ENCODE measurements around the gene SERPINA5.
A peak's percentile ranks its signal among the peaks of the same experiment; 100 is the strongest.

Gene SERPINA5

GRCh38 chr14:94581127-94581999 lies at the start of gene SERPINA5:
Gene SERPINA5 (plus strand): TSS chr14:94581426. CDS start chr14:94587363, 5,937 bp downstream.
- DNase-seq: peak; percentile 36

- DNase-seq: peak; percentile 23
Measured at GRCh38 chr14:94532447-94532846, 48.8 kb upstream of the SERPINA5 start.

DNA sequence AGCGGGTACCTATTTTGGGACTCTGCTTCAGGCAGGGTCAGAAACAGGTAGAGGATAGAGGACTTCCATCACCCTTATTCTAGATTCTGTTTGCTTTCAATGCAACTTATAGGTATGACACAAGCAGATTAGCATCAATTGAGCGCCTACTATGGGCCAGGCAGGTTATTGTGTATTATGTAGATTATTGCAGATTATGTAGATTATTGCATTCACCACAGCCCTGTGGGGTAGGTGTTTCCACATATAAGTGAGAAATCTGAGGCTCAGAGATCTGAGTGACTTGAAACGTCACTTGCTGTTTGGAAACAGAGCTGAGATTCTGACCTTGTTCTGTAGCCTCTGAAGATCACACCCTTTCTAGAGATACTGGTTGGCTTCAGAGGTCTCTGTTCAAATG lies 45.7 kb upstream of the SERPINA5 start:
- DNase-seq: no peak

- no peak for DNase-seq
Measured at GRCh38 chr14:94536836-94537235, 44.4 kb upstream of the SERPINA5 start.

- DNase-seq: no peak
Measured at GRCh38 chr14:94538070-94538740, 43.0 kb upstream of the SERPINA5 start.

DNA sequence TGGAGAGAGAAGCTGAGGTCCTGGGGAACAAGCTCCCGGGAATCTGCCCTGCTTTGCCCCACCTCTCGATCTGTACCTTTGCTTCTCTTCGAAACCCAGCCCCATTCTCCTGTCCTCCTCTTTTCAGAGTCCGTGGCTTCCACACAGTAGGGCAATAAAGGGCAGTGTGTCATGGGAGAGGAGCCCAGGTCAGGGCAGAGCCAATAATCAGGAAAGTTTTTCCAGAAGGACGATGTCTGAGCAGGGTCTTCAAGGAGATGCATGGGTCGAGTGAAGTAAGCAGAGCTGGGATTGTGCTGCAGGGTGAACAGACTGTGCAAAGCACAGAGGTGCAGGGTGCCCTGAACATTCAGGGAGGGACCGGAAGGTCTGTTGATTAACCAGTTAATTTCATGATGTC lies 42.0 kb upstream of the SERPINA5 start:
- no peak for DNase-seq

DNA sequence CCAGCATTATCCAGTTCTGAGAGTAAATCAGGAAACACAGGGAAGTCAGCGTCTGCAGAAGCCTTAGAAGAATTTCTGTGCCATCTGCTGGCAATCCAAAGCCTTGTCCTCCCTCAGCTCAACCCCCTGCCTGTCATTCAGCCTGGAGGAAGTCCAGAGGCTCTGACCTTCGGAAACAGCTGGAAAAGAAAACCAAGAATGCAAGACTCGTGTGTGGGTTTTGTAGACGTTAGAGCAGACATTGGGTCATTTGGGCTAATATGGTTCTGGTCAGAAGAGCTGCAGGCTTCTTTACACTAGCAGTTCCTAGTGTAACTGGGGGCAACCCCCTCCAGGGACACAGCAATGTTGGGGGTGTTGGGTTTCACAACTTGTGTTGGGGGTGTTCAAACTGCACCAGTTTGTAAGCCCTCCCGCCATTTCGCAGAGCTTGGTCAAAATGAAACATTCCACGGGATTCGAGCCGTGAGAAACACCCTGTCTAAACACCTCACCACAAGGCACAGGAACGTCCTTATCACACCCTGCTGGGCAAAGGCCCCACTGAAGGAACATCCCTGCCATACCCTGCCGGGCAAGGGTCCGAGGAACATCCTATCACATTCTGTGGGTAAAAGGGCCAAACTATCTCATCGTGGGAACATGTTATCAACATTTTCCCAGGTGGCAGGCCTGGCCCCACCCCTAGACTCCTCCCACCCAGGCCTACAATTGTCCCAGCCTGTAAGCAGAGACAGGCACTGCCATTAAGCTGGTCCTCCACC lies 41.0 kb upstream of the SERPINA5 start:
- no peak for DNase-seq

DNA sequence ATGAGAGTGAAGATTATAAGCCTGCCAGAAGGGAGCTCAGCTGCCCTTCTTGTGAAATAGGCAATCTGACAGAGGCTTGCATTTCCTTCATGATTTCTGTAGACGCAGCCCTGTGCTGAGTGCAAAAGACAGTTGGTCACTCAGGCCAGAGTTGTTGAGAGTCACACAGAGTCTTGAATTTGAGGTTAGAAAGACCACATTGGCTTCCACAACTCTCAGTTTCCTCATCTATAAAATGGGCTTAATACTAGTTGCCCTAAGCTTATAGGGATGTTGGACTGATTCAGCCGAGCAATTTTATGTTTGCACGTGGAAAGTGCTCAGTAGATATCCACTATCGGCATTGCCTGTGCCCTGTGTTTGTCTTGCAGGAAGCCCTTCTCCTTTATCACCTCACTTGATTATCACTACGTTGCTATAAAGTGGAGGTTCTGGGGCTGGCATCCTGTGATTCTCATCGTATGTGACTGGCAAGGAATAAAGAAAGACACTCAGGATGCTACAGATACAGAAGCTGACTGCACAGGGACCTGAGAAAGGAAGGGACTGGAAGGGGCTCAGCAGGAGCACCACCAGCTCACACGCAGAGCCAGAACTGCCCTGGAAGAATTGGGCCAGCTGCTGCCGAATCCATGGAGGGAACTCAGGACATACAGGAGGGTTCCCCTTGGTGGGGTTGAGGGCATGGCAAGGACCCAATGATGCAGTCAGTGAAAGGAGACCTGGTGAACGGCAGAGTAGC lies 39.8 kb upstream of the SERPINA5 start:
- no peak for DNase-seq

GRCh38 chr14:94542111-94542810 lies 39.0 kb upstream of the SERPINA5 start:
- DNase-seq: no peak

GRCh38 chr14:94542811-94543440 lies 38.3 kb upstream of the SERPINA5 start:
- DNase-seq: no peak

DNA sequence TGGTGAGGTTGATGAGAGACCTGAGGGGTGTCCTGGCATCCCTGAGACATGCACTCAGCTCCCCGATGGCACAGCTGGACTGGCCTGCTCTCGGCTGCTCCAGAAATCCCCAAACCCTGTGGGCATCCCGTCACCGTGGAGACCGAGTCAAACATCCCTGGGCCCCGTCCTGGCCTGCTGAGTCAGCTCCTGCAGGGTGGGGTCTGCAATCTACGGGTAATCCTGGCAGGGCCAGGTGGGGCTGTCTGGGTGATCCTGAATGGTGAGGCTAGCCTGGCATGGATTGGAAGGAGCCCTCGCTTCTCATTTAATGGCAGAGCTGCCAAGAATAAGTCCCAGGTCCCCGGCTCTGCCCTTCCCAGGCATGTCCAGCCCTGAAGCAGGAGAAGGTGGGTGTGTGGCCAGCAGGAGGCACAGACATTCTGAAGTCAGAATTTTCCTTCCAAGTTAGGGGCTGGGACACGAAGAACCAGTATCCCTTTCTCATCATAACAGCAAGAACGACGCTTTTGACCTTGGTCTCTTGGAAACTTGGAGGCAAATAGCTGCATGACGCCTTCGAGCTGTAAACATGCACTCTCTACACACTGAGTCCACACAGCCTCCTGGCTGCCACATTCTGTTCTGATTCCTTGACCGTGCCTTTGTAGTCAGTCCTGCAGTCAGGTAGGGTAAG lies 37.6 kb upstream of the SERPINA5 start:
- no peak for DNase-seq

DNA sequence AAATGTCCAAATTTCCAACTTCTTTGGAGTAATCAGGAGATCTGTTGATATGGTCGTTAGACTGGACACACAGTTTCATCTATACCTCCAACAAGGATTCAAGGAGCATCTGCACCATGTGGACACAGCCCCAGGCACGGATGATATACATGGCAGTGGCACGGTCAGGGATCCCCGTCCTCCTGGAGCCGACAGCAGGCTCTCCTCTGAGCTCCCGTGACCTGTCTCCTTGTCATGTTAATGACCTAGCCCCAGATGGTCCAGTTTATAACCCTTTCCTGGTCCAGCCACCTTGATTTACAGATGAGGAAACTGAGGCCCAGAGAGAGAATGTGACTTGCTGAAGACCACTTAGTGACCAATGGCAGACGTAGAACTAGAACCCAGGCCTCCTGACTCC lies 36.5 kb upstream of the SERPINA5 start:
- no peak for DNase-seq

GRCh38 chr14:94545131-94545841 lies 35.9 kb upstream of the SERPINA5 start:
- DNase-seq: peak; percentile 37

DNA sequence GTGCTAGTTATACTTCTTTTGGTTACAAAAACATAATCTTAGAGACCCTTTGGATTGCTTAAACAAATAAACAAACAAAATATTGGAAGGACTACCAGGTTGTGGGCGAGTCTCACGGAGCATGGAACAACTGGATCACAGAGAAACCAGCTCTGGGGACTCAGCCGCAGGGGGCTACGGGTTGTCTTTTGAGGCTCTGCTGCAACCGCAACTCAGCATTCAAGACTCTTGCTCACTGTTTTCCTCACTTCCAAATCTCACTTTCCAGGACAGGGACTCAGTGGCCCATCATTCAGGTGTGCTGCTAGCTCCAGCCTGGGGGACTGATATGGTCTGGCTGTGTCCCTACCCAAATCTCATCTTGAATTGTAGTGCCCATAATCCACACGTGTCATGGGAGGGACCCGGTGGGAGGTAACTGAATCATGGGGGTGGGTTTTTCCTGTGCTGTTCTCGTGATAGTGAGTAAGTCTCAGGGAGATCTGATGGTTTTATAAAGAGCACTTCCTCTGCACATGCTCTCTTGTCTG lies 34.0 kb upstream of the SERPINA5 start:
- no peak for DNase-seq

DNA sequence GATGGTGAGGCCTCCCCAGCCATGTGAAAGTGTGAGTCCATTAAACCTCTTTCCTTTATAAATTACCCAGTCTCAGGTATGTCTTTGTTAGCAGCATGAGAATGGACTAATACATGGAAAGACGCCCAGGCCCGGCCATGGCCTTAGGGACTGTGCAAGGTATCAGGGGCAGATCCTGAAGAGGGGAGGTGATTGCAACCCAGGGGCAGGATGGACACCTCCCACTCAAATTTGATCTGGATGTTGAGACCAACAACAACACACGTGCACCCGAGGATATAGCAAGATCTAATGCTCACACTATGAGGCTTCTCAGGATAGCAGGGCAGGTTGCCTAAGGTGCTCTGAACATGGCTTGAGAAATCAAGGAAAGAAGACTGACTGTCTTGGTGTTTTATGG lies 33.5 kb upstream of the SERPINA5 start:
- no peak for DNase-seq

DNA sequence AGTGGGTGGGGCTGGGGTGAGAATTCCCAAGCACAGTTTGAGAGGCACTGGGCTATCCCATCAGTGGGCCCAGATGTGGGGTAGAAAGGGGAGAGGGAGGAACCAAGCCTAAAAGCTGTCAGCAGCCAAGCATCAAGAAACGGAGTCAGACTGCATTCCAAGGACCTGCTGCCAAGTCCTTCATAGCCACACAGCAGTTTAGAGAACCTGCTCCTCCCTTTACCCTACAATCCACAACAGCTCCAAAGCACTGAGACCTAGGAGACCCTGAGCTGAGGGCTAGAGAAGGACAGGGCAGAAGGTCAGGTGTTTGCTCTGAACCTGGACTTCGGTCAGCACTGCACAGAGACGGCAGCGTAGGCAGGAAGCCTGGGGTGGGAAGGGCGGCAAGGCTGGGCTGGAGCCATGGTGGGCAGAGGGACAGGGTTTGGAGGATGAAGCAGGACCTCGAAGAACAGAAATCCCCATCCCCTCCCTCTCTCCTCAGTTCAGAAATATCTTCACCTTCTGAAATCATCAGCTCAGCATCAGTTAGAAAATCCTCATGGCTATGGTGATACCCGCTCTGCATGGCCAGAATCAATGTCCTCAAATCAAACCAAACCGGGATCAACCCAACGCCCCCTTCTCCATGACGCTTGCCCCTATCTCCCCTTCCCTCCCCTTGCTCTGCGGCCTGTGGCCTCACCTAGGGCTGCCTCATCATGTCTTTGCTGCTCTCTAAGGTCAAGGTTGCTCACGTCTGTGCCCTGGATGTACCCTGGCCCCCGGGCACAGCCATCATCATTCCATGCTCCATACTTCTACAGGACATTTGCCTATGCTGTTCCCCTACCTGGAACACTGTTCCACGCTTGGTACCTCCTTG lies 32.9 kb upstream of the SERPINA5 start:
- no peak for DNase-seq

DNA sequence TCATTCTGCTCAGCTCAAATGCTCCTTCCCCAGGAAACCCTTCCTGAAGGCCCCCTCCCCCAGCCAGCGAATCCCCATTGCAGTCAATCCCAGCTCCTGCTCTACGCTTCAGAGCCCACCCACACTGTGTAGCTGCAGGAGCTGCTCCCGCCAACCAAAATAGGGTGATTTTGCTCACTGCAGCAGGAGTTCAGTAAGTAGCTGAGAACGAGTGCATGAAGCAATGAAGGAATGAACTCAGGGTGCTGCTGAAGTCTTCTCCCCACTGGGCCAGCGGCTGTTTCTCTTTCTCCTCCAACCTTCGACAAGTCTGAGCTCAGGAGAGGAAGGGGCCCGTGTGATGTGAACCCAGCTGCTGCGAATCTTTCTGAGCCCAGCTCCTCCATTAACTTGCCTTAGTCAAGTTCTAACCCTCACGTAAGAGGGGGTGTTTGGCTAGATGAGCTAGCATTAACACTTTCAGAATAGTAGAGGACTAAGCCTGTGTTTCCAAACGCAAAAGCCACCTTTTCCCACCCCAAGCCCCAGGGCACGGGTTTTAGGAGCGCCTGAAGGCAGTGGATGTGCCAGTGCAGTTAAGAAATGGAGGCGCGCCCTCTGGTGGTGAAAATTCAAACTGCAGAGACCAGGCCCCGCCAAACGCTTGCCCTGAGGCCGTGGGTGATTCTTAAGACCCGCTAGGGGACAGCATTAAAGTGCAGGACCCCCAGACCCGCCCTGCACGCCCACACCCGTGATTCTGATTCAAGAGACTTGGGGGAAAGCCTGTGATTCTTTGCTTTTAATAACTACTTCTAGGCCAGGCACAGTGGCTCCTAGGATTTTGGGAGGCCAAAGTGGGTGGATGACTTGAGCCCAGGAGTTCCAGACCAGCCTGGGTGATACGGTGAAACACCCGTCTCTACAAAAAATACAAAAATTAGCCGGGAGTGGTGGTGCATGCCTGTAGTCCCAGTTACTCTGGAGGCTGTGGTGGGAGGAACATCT lies 31.9 kb upstream of the SERPINA5 start:
- DNase-seq: peak; percentile 89

DNA sequence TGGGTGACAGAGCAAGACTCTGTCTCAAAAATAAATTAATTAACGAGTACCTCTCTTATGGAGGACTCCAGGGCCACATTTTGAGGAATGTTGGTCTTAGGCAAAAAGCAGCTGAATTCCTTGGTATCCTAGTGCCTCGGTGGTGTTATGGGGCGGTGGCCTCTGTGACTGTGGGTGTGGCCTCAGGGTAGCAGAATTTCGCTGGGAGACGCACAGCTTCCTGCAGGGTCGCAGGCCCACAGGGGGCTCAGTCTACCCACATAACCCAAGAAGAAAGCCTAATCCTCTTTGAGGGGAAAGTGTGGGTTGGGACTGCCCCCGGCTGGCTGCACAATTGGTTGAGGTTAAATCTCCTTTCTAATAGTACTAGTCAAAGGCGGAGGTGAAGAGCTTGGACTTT lies 31.2 kb upstream of the SERPINA5 start:
- DNase-seq: no peak

Data from eye (tissue), 1 donor.